Brain microvascular endothelial cell (primary cell): ENCODE measurements around the gene TMEM266.

Experiments used
- DNase-seq: peaks from one replicate; pipeline ENCODE4 v3.0.0-alpha.2; 2020
- H3K27ac ChIP-seq: fragments of 250-450 bp; sonication (Bioruptor Pico); 2 replicates; pipeline ENCODE4 v1.5.1; 2020; ENCODE audit warnings: mild to moderate bottlenecking, moderate library complexity
- H3K27me3 ChIP-seq: fragments of 250-450 bp; sonication (Bioruptor Pico); replicated peaks from 2 replicates; pipeline ENCODE4 v1.5.1; 2020; ENCODE audit warnings: mild to moderate bottlenecking
- H3K36me3 ChIP-seq: fragments of 250-450 bp; sonication (Bioruptor Pico); replicated peaks from 2 replicates; pipeline ENCODE4 v1.5.1; 2020; ENCODE audit warnings: mild to moderate bottlenecking
- H3K4me3 ChIP-seq: 2 replicates; pipeline ENCODE4 v1.5.1; 2011; ENCODE audit warnings: low read depth, mild to moderate bottlenecking, control low read depth, low read length, moderate library complexity
- in situ Hi-C: cut with HindIII; loops from 2 replicates; pipeline ENCODE4 v1.10.0; 2017; ENCODE audit warnings: low sequenced_read_pairs, low pct_ligation_motif_present
- TF ChIP-seq, protein P1 (sequence below): IDR thresholded peaks from 2 replicates; pipeline ENCODE4 v1.5.1; 2011; ENCODE audit warnings: low read depth, mild to moderate bottlenecking, moderate library complexity, low read length, control low read depth, inconsistent platforms; ENCODE audit errors: missing control alignments

Gene TMEM266

DNA sequence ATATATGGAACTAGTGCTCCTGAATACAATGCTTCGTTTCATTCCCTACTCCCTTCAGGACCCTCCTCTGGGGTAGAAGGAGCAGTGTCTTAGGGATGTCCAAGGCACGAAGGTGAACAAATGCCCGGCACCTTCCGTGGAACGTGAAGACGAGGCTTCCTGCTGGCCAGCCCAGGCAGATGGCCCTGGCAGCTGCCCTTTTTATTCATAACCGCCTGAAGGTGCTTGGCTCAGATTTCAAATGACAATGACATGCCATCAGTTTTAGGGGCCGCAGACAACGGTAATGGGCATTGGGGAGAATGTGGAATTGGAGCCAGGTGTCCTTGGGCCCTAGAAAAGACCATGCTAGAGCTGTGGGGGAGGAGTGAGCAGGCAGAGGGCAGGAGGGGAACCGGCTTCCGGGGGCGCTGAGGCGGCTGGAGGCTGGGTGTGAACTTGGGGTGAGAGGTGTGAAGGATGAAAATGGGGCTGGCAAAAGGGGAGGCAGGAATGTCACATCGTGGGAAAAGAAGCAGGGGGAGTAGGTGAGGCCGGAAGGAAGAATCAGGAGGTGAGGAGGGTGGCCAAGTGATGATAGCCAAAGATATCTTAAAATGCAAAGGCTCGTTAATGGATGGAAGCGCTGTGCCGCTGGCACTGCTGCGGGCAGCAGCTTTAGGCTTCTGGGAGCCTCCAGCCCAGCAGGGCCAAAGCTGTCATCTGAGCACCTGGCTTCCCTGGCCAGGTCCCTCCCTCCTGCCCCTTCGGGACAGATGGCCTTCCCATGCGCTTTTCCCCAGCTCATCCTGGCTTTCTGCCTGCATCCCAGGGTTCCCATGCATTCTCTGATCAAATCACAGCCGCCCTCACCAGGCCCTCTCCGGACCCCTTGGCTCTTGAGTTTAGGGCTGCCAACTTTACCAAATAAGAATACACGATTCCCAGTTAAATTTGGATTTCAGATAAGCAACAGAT lies 93.7 kb downstream of the TMEM266 start:
- no peaks in the 10 kb centered on the region for H3K36me3 ChIP-seq
- H3K27ac ChIP-seq: no peak overlapping the region
- no peak for DNase-seq
- in situ Hi-C loops: no loop called here
- H3K27me3 ChIP-seq: no peaks in the 10 kb centered on the region
- TF ChIP-seq, protein P1, sequence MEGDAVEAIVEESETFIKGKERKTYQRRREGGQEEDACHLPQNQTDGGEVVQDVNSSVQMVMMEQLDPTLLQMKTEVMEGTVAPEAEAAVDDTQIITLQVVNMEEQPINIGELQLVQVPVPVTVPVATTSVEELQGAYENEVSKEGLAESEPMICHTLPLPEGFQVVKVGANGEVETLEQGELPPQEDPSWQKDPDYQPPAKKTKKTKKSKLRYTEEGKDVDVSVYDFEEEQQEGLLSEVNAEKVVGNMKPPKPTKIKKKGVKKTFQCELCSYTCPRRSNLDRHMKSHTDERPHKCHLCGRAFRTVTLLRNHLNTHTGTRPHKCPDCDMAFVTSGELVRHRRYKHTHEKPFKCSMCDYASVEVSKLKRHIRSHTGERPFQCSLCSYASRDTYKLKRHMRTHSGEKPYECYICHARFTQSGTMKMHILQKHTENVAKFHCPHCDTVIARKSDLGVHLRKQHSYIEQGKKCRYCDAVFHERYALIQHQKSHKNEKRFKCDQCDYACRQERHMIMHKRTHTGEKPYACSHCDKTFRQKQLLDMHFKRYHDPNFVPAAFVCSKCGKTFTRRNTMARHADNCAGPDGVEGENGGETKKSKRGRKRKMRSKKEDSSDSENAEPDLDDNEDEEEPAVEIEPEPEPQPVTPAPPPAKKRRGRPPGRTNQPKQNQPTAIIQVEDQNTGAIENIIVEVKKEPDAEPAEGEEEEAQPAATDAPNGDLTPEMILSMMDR: no peak
- no peak overlapping the region for H3K4me3 ChIP-seq

DNA sequence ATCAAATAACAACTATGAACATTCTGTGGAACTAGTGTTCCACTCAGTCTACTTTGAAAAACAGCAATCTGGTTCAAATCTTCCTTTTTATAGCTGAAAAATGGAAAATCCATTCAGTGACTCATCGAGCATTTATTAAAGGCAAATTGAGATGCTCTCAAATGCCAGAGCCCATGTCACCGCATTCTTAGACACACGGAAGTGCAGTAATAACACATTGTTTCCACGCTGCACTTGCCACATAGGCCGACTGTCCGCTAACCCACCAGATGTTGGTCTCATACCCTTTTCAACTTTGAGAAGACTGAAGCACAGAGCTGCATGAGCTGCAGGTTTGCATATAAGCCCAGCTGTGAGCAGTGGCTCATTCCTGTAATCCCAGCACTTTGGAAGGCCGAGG lies 95.9 kb downstream of the TMEM266 start:
- Histone ChIP-seq H3K4me3 (no peak overlapping the region), H3K36me3 (no peaks in the 10 kb centered on the region), H3K27me3 (no peaks in the 10 kb centered on the region), H3K27ac (no peak overlapping the region)
- TF ChIP-seq, protein P1: no peak
- in situ Hi-C loops: no loop called here
- peak; percentile 22 for DNase-seq

DNA sequence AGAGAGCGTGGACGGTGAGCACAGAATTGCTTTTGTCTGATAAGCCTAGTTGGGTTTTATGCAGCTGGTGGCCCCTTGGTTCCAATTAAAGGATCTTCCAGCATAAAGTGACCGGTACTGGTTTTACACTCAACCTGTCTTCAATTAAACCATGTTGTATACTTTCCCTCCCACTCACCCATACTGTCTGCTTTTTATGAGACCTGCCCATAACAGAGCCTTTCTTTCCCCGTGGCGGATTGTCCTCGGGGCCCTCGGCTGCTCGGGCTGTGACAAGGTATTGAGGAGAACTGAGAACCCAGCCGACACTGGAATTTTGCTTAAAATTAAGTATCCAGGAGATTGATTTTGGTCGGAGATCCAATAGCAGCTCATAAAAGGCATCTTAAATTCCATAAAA lies 98.4 kb downstream of the TMEM266 start:
- in situ Hi-C loops: no loop called here

DNA sequence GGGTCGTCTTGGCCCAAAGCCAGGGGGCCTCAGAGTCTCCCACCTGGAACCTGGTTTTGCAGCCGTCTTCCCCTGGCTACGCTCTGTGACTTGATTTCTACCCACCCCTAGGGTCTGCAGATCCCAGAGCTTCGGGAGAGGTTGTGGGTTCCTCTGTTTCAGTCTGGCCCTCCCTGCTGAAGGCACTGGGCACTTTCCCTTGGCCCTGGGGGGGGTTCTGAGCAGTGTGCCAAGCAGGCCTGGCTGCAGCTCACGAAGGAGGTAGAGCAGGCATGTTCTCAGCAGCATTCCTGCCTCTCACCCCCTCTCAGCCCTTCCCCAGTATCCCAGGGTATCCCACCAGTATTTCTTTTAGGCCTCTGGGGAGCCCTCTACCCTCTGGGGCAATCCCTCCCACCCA lies 99.0 kb downstream of the TMEM266 start:
- H3K4me3 ChIP-seq: no peak overlapping the region
- no peaks in the 10 kb centered on the region for H3K36me3 ChIP-seq
- TF ChIP-seq, protein P1: no peak
- no peaks in the 10 kb centered on the region for H3K27me3 ChIP-seq
- in situ Hi-C loops: no loop called here
- DNase-seq: no peak
- H3K27ac ChIP-seq: no peak overlapping the region

More for the DNA sequence above, 98.4 kb downstream of the TMEM266 start:
- Histone ChIP-seq H3K36me3 (no peaks in the 10 kb centered on the region), H3K27ac (no peak overlapping the region), H3K4me3 (no peak overlapping the region), H3K27me3 (no peaks in the 10 kb centered on the region)
- TF ChIP-seq, protein P1: no peak
- DNase-seq: no peak

DNA sequence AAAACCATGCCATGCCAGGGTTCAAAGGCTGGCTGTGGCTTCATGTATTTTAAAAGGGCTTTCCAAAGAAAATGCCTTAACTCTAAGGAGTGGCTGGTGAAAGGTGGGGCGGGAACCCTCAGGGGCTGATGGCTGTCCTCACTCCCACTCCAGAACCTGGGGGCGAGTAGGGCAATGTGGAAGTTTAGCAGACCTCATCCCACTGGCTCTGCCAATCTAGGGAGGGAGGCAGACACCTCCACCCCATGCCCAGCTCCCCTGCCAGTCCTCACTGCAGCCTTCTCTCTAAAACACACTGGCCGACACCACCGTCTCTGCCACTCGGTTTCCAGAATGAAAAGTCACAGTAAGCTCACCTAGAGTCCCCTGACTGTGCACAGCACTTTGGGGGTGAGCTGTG lies 99.5 kb downstream of the TMEM266 start:
- TF ChIP-seq, protein P1: no peak
- Histone ChIP-seq H3K4me3 (no peak overlapping the region), H3K27me3 (no peaks in the 10 kb centered on the region), H3K36me3 (no peaks in the 10 kb centered on the region), H3K27ac (no peak overlapping the region)
- DNase-seq: no peak
- in situ Hi-C loops: no loop called here
